Progenitor cell of endocrine pancreas (in vitro differentiated cells): ENCODE data around the gene SLC35D1. TPM values are rescaled to one million over a fixed set of nuclear protein-coding genes. Genes with fewer than 3 reads are reported as not detected.
"Not testable (repeated sequence)": the region's sequence is repeated elsewhere in the genome, so short reads cannot be mapped to it uniquely, and the experiment has no call there.

ENCODE experiments used
- DNase-seq: peaks from one replicate; pipeline ENCODE4 v3.0.0; 2021; ENCODE audit warnings: low spot score; ENCODE audit not compliant: unreplicated experiment
- H3K27ac Mint-ChIP-seq: 2 replicates; pipeline ENCODE4 v1.8.0; 2021; ENCODE audit warnings: mild to moderate bottlenecking, moderate library complexity, mixed read lengths
- H3K27me3 Mint-ChIP-seq: 2 replicates; pipeline ENCODE4 v1.8.0; 2021; ENCODE audit warnings: mixed read lengths
- H3K36me3 Mint-ChIP-seq: 2 replicates; pipeline ENCODE4 v1.8.0; 2022; ENCODE audit warnings: mixed read lengths; ENCODE audit not compliant: insufficient read depth
- H3K4me1 Mint-ChIP-seq: 2 replicates; pipeline ENCODE4 v1.8.0; 2021; ENCODE audit warnings: low read depth, mixed read lengths
- H3K4me3 Mint-ChIP-seq: 2 replicates; pipeline ENCODE4 v1.8.0; 2021; ENCODE audit warnings: low read depth, mild to moderate bottlenecking, moderate library complexity, mixed read lengths
- H3K9me3 Mint-ChIP-seq: 2 replicates; pipeline ENCODE4 v1.8.0; 2021; ENCODE audit warnings: low read depth, mixed read lengths
- total RNA-seq: library from RNA; stranded (reverse); gene quantifications from 2 replicates; pipeline ENCODE4 v1.2.1, GENCODE V29; 2021
- TF ChIP-seq, protein P1 (sequence below): fragments of 200-600 bp; sonication (generic); IDR thresholded peaks from one replicate; pipeline ENCODE4 v1.5.0; 2021; ENCODE audit warnings: antibody characterized with exemption, mild to moderate bottlenecking; ENCODE audit not compliant: unreplicated experiment

The SLC35D1 gene
- total RNA-seq, 1 donor from 2014 or later: 11.9 TPM

DNA sequence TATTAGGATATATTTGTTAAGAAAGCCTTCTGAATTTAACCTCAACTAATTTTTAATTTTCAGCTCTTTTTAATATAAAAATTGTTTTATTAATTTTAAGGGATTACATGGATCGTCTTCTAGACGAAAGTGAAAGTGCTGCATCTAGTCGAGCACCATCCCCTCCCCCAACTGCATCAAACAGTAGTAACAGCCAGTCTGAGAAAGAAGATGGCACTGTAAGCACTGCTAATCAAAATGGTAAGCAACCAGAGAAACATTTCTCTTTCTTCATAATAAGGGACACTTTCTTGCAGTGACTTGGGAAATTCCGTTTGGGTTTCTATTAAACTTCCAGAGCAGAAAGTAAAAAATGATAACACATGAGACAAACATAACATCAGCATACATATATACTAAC lies 72.3 kb downstream of the SLC35D1 start:
- no peaks in the 10 kb centered on the region for H3K9me3 Mint-ChIP-seq

DNA sequence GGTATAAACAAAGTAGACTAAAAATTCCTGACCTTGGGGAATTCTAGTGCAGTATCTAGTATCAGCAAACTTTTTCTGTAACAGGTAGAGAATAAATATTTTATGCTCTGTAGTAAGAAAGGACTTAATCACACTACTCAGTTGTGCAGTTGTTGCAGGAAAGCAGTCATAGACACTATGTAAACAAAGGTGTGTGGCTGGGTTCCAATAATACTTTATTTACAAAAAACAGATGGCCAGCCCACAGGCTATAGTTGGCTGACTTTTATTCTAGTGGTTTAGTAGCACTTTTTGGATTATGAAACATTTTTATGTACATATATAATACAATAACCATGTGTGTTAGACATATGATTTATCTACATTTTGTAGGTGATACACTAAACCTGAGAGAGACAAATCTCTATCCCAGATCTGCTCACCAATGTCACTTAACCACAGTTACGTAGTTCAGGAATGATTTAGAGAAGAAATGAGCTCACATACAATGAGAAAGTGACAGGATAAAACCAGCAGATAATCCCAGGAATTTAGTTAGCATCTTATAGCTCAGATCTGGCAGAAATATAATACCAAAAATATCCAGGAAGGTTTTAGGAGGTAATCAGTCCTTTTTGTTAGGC lies 73.1 kb downstream of the SLC35D1 start:
- DNase-seq: no peak
- Mint-ChIP-seq H3K27me3 (no peaks in the 10 kb centered on the region), H3K27ac (no peak overlapping the region), H3K4me3 (no peak overlapping the region), H3K36me3 (peaks cover 21% of the 10 kb centered on the region), H3K4me1 (peaks cover 9% of the 10 kb centered on the region), H3K9me3 (no peaks in the 10 kb centered on the region)
- TF ChIP-seq, protein P1, sequence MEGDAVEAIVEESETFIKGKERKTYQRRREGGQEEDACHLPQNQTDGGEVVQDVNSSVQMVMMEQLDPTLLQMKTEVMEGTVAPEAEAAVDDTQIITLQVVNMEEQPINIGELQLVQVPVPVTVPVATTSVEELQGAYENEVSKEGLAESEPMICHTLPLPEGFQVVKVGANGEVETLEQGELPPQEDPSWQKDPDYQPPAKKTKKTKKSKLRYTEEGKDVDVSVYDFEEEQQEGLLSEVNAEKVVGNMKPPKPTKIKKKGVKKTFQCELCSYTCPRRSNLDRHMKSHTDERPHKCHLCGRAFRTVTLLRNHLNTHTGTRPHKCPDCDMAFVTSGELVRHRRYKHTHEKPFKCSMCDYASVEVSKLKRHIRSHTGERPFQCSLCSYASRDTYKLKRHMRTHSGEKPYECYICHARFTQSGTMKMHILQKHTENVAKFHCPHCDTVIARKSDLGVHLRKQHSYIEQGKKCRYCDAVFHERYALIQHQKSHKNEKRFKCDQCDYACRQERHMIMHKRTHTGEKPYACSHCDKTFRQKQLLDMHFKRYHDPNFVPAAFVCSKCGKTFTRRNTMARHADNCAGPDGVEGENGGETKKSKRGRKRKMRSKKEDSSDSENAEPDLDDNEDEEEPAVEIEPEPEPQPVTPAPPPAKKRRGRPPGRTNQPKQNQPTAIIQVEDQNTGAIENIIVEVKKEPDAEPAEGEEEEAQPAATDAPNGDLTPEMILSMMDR: no peak

More for the DNA sequence above, 72.3 kb downstream of the SLC35D1 start:
- no peak for DNase-seq
- H3K27me3 Mint-ChIP-seq: no peaks in the 10 kb centered on the region
- H3K4me3 Mint-ChIP-seq: no peak overlapping the region
- peaks cover 21% of the 10 kb centered on the region for H3K36me3 Mint-ChIP-seq
- peaks cover 9% of the 10 kb centered on the region for H3K4me1 Mint-ChIP-seq
- TF ChIP-seq, protein P1: no peak
- no peak overlapping the region for H3K27ac Mint-ChIP-seq

GRCh38 chr1:66979621-66980020 lies 74.3 kb downstream of the SLC35D1 start:
- DNase-seq, H3K27me3 Mint-ChIP-seq, H3K4me3 Mint-ChIP-seq, H3K9me3 Mint-ChIP-seq, H3K4me1 Mint-ChIP-seq: not testable (repeated sequence)
- Mint-ChIP-seq H3K27ac (peak overlapping the region; percentile 24), H3K36me3 (peaks cover 22% of the 10 kb centered on the region)

- no peak overlapping the region for H3K4me3 Mint-ChIP-seq
- DNase-seq: no peak
- peaks cover 3% of the 10 kb centered on the region for H3K4me1 Mint-ChIP-seq
- TF ChIP-seq, protein P1: no peak
- H3K27me3 Mint-ChIP-seq: no peaks in the 10 kb centered on the region
- H3K36me3 Mint-ChIP-seq: peaks cover 18% of the 10 kb centered on the region
- H3K27ac Mint-ChIP-seq: no peak overlapping the region
- no peaks in the 10 kb centered on the region for H3K9me3 Mint-ChIP-seq
Observed at GRCh38 chr1:66978201-66978600, 75.7 kb downstream of the SLC35D1 start.

- no peak overlapping the region for H3K4me3 Mint-ChIP-seq
- no peaks in the 10 kb centered on the region for H3K27me3 Mint-ChIP-seq
- H3K36me3 Mint-ChIP-seq: peaks cover 36% of the 10 kb centered on the region
- no peaks in the 10 kb centered on the region for H3K4me1 Mint-ChIP-seq
- DNase-seq: no peak
- TF ChIP-seq, protein P1: no peak
- peaks cover 17% of the 10 kb centered on the region for H3K9me3 Mint-ChIP-seq
- no peak overlapping the region for H3K27ac Mint-ChIP-seq
Observed at GRCh38 chr1:66968574-66968973, 85.4 kb downstream of the SLC35D1 start.

GRCh38 chr1:66966188-66966873 lies 87.6 kb downstream of the SLC35D1 start:
- peaks cover 38% of the 10 kb centered on the region for H3K36me3 Mint-ChIP-seq

More at GRCh38 chr1:66966188-66966873, 87.6 kb downstream of the SLC35D1 start:
- H3K27ac Mint-ChIP-seq, H3K4me3 Mint-ChIP-seq, H3K27me3 Mint-ChIP-seq, H3K4me1 Mint-ChIP-seq, DNase-seq: not testable (repeated sequence)
- peaks cover 17% of the 10 kb centered on the region for H3K9me3 Mint-ChIP-seq
